Testis (tissue), 3 donors: ENCODE results near the gene ERI3. TPM values are rescaled to one million over a fixed set of nuclear protein-coding genes. Genes with fewer than 3 reads are reported as not detected.

Experiments used
- DNase-seq: peaks from one replicate; pipeline ENCODE4 v3.0.0-alpha.2; 2019
- H3K27ac ChIP-seq, 2 donors: fragments of 200-600 bp; sonication (generic); one replicate each; pipeline ENCODE4 v1.5.1; 2019
- H3K27me3 ChIP-seq: fragments of 200-600 bp; sonication (generic); one replicate; pipeline ENCODE4 v1.5.1; 2019
- H3K36me3 ChIP-seq: fragments of 200-600 bp; sonication (generic); one replicate; pipeline ENCODE4 v1.5.1; 2017; ENCODE audit warnings: low read depth; ENCODE audit errors: missing control alignments
- H3K4me1 ChIP-seq: fragments of 200-600 bp; sonication (generic); one replicate; pipeline ENCODE4 v1.5.1; 2019
- H3K4me3 ChIP-seq, 2 donors: fragments of 200-600 bp; sonication (generic); one replicate each; pipeline ENCODE4 v1.5.1; 2017 to 2019
- H3K9me3 ChIP-seq: fragments of 200-600 bp; sonication (generic); one replicate; pipeline ENCODE4 v1.5.1; 2017
- CTCF ChIP-seq, 3 experiments: fragments of 450-650 bp in 2 of 3; fragments of 200-600 bp in 1 of 3; sonication (generic) in 1 of 3; IDR thresholded peaks; one replicate each; pipeline ENCODE4 v1.5.1; 2016 to 2019; ENCODE audit warnings: antibody characterized with exemption in 3 of 3, mild to moderate bottlenecking in 2 of 3, moderate library complexity in 1 of 3
- POLR2A ChIP-seq: fragments of 450-650 bp; IDR thresholded peaks from one replicate; pipeline ENCODE4 v1.6.1; 2017; ENCODE audit warnings: antibody characterized with exemption, mild to moderate bottlenecking, moderate library complexity
- WGBS, 2 donors: methylation state at CpG; one replicate each; pipeline ENCODE4 v1.1.5; 2018; 5-methylcytosine and 5-hydroxymethylcytosine counted together
- intact Hi-C: fragments of 100-400 bp; cut with DNase I; formaldehyde crosslinking; loops from one replicate; pipeline ENCODE4 v1.15.1; 2023; ENCODE audit warnings: low total_unique reads
- polyA plus RNA-seq: library from polyadenylated mRNA; stranded (reverse); fragments of 350-450 nt; fragmentation: Illumina TruSeq; extraction: RNeasy Lipid Tissue Mini Kit (QIAGEN cat#74804); gene quantifications from one replicate; pipeline ENCODE4 v1.2.3, GENCODE V29; 2014; ENCODE audit warnings: low read depth, low replicate concordance; ENCODE audit not compliant: insufficient read depth
- total RNA-seq, 2 donors: library from RNA; depleted of rRNA; stranded (reverse); fragments of >200 nt; gene quantifications; one replicate each; pipeline ENCODE4 v1.2.3, GENCODE V29; 2016

Gene ERI3
- total and polyA plus RNA-seq, 3 donors from 2014 or later: 104 to 140 (median 109) TPM

DNA sequence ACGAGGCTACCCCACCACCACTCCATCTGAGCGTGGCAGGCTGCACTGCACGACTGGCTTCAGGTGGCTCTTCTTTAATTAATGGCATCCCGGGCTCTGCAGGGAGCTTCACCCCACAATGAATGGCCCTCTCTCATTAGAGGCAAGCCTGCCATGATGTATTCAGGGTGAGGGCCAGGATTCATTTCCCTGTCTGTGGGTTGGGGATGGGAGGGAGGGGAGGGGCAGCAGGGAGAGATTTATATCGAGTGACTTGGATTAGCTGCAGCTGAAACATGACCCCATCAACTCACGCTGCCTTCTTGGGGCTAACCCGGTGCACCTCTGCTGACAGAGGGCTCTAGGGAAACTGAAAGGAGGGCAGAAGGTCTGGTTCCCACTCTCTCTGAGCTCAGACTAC lies 54.2 kb downstream of the ERI3 start:
- intact Hi-C loops: no loop called here
- 64 to 67% methylated on average over 4 to 7 of the region's 7 CpGs for WGBS, 2 donors
- H3K27ac ChIP-seq: no peak overlapping the region
- H3K4me3 ChIP-seq: no peak overlapping the region
- no peak for DNase-seq
- H3K9me3 ChIP-seq: no peaks in the 10 kb centered on the region
- H3K36me3 ChIP-seq: no peaks in the 10 kb centered on the region
- H3K27me3 ChIP-seq: no peaks in the 10 kb centered on the region
- H3K4me1 ChIP-seq: no peaks in the 10 kb centered on the region
- TF ChIP-seq POLR2A: no peak
- TF ChIP-seq CTCF (IDR thresholded peaks at IDR 0.05): no peak

DNA sequence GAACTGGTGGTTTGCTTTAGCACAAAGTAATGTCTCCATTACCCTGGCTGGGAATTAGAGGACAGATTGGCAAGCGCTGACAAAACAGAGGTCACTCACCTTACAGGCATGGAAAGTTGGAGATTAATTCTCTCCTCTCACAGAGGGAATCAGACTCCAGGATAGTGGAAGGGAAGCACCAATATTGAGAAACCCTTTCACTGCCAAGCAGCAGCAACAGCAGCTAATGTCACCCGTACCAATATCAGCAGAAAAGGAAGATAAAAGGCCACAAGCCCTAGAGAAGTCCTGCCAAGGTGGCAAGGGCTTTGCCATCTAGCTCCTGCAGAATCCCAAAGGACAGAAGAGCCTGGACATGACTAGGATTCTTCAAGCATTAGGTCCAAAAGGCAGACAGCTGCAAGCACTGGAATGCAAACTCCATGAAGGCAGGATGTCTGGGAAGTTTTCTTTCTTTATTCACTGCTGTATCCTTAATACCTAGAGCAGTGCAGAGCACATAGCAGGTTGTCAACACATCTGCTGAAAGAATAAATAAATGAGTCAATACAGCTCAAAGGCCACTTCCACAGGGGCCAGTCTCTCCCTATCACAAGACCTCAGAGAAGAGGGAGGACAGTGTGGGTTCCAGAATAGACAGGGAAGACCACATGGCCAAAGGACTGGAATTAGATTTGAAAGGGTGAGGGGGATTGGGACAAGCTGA lies 57.2 kb downstream of the ERI3 start:
- Histone ChIP-seq H3K9me3 (no peaks in the 10 kb centered on the region), H3K4me1 (no peaks in the 10 kb centered on the region), H3K27ac (no peak overlapping the region), H3K4me3 (no peak overlapping the region), H3K36me3 (no peaks in the 10 kb centered on the region), H3K27me3 (no peaks in the 10 kb centered on the region)
- intact Hi-C loops: no loop called here
- DNase-seq: no peak
- WGBS, 2 donors: 88 to 92% methylated on average over 2 of the region's 2 CpGs
- TF ChIP-seq POLR2A (no peak), CTCF (IDR thresholded peaks at IDR 0.05) (no peak)

GRCh38 chr1:44296806-44297205 lies 58.3 kb downstream of the ERI3 start:
- Histone ChIP-seq H3K27me3 (no peaks in the 10 kb centered on the region), H3K4me3 (no peak overlapping the region), H3K9me3 (no peaks in the 10 kb centered on the region), H3K27ac (no peak overlapping the region), H3K4me1 (no peaks in the 10 kb centered on the region), H3K36me3 (no peaks in the 10 kb centered on the region)
- intact Hi-C loops: no loop called here
- DNase-seq: no peak
- TF ChIP-seq POLR2A (no peak), CTCF (IDR thresholded peaks at IDR 0.05) (no peak)
- WGBS, 2 donors: 77 to 86% methylated on average over 7 of the region's 7 CpGs

- H3K4me1 ChIP-seq: no peaks in the 10 kb centered on the region
- intact Hi-C loops: no loop called here
- H3K27me3 ChIP-seq: no peaks in the 10 kb centered on the region
- H3K27ac ChIP-seq: no peak overlapping the region
- TF ChIP-seq POLR2A (no peak), CTCF (IDR thresholded peaks at IDR 0.05) (no peak)
- WGBS, 2 donors: 81 to 95% methylated on average over 5 to 6 of the region's 6 CpGs
- H3K4me3 ChIP-seq: no peak overlapping the region
- DNase-seq: no peak
- H3K36me3 ChIP-seq: no peaks in the 10 kb centered on the region
- H3K9me3 ChIP-seq: no peaks in the 10 kb centered on the region
These were observed 59.0 kb downstream of the ERI3 start for GRCh38 chr1:44296086-44296485.

GRCh38 chr1:44294588-44295007 lies 60.5 kb downstream of the ERI3 start:
- Histone ChIP-seq H3K4me1 (no peaks in the 10 kb centered on the region), H3K27me3 (no peaks in the 10 kb centered on the region), H3K4me3 (no peak overlapping the region), H3K9me3 (no peaks in the 10 kb centered on the region), H3K27ac (no peak overlapping the region), H3K36me3 (no peaks in the 10 kb centered on the region)
- DNase-seq: peak; percentile 85
- WGBS, 2 donors: 52 to 55% methylated on average over 4 of the region's 4 CpGs
- peak; percentile 50 to 55 (median 55) for TF ChIP-seq CTCF (IDR thresholded peaks at IDR 0.05)
- TF ChIP-seq POLR2A: no peak
- intact Hi-C loops: no loop called here
